HTR-8/SVneo (cell line): ENCODE results near the gene GALNT18.

ENCODE experiments used
- DNase-seq: peaks from one replicate; pipeline ENCODE4 v3.0.0; 2011; ENCODE audit warnings: low spot score, mixed read lengths; ENCODE audit not compliant: insufficient read length
- FAIRE-seq: peaks from 2 replicates; lab custom pipeline; 2011; peaks lifted over from hg19 to GRCh38; lab: Jason Lieb, UNC

The GALNT18 gene

DNA sequence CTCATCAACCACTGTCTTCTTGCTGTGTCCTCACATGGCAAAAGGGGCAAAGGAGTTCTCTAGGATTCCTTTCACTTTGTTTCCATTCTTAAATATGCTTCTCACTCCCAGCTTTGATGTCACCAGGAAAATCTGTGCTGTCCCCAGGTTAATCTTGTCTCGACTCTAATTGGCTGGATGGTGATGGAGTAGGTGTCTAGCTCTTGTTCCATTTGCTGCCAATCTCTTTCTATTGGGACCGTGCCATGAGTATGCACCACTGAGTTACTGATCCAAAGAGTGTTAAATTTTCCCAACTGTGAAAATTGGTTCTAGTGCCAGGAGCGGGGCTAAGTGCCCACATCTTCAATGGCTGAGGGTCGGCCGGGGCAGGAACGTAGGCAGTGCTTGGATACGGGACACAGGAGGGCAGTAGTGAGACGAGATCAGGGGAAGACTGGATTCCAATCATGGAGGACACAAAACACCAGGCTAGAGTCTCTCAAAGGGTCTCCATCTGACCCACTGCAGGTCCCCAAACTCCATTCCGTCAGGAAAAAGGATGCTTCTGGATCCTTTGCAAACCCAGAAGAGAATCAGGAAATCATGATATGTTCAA lies 221.1 kb downstream of the GALNT18 start:
- DNase-seq (no peak), FAIRE-seq (no peak)

DNA sequence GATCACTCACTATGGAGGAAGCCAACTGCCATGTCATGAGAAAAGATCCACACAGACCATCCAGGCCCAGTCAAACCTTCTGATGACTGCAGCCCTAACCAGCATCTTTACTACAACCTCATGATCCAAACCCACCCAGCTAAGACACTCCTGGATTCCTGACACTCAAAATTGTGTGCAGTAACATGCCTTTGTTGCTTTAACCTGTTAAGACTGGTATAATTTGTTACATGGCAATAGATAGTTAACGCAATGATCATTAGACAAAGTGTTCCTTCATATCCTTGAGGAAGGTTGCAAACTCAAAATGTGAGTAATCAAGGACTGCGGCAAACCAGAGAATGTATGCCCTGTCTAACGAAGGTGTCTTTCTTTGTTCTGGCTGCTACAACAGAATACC lies 221.7 kb downstream of the GALNT18 start:
- DNase-seq (no peak), FAIRE-seq (no peak)

DNA sequence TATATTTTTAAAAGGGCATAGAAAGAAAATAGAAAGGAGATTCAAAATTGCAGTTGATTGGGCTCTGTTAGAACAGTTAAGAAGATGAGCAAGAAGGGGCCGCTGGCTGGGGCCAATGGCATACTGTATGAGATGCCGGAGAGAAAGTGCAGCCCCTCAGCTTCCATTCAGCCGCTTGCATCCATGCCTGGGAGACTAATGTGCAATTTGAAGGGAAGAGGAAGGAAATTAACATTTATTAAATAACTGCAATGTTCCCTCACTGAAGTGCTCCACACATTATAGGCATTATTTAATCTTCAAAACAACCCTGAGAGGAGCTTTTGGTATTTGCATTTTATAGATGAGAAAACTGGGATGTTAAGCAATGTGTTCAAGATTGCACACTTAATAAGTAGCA lies 224.0 kb downstream of the GALNT18 start:
- DNase-seq (no peak), FAIRE-seq (no peak)

DNA sequence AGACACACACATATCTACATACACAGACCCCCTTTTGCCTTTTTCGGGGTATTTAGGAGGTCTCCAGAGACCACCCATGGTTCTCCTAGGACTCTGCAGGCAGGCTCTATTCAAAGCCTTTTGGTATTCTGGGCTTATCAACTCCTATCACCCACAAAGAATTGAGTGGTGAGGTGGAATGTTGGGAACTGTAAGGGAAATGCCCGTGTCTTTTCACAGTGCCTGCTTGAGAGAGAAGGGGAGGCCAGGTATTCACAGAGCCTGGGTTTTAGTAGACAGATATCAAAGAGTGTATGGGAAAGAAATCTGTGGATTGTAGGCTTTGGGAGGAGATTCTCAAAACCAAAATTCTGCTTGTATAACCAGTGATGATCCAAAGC lies 224.8 kb downstream of the GALNT18 start:
- DNase-seq (no peak), FAIRE-seq (no peak)

DNA sequence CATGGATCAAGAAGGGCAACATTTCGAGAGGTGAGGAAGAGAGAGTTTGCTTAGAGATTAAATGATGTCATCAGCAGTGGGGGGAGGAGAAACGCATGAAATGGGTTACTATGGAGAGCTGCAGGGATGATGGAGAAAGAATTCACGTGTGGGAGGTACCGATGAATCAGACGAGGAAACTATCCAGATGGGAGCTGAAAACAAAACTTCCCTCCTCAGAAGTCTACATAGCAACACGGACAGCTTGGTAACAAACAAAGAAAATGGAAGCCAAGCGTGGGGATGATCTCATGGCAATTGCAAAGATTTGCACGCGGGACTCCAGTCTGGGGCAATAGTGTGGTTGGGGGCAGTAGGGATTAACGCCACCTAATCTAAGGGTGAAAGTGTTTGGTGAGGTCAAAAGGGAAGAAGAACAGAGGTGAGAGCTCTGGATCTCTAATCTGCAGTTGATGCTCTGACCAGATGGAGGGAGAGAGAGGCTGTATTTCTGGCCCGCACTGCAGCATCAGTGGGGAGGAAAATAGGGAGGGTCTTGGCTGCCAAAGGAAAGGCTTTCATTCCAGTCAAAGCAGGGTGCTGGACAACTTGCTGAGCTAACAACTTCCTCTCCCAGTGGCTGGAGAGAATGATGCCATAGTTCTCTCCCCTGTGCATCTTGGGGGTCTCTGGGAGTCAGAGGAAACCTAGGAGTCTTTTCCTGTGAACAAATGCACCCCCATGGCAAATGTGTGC lies 225.3 kb downstream of the GALNT18 start:
- no peak for FAIRE-seq
- no peak for DNase-seq

DNA sequence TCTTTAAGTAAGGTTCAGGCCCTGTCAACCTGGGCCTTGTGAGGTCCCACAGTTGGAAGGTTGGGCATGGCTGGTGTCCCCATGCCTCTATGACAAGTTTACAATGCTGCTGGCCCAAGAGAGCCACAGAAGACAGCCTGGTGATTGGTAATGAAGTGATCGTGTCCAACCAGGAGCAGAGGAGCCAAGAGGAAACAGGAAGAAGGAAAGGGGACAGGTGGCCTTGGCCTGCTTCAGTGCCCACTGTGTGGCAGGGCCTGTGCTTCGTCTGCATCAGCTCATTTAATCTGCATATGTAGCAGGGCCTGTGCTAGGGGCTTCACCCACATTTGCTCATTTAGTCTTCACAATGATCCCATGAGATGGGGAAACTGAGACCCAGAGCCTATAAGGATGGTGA lies 226.7 kb downstream of the GALNT18 start:
- no peak for FAIRE-seq
- no peak for DNase-seq

DNA sequence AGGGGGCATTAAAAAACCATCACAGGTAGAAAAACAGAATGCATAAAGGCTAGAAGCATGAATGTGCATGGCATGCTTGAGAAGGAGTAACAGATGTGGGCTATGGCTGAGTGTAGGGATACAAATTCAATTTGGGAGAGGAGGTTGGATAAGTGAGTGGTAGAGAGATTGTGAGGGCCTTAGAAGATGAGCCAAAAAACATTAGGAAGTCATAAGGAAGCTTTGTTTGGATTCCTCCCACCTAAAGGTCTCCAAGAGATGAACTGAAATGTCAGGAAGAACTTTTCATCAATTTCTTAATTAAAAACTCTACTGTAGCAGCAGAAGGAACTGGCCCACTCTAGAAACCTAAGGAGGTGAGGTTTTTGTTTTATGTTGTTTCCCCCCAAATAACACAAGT lies 227.6 kb downstream of the GALNT18 start:
- DNase-seq (no peak), FAIRE-seq (no peak)

DNA sequence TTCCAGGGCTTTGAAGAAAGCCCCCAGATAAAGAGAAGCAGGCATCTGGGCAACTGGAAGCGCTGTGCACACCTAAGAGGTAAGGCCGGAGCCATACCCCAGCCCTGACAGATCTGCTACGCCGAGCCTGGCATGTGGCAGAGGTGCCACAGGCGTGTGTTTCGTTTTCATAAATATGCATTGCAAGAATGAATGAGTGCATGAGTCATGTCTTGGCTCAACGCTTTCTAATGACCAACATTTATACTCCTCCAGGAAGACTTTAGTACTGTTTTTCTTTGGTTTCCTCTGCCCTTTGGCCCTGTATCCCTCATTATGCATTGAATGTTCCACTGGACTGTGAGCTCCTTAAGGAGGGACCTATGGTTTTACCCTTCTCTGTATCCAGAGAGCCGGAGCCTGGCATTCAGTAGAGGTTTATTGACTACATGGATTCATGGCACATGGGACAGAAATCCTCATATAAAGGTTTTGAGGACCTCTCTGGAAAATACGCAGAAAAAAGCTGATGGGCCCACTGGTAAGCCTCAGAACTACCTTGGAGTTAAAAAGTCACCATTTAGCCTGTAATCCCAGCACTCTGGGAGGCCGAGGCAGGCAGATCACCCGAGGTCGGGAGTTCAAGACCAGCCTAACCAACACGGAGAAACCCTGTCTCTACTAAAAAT lies 229.9 kb downstream of the GALNT18 start:
- FAIRE-seq (no peak), DNase-seq (peak; percentile 35)

DNA sequence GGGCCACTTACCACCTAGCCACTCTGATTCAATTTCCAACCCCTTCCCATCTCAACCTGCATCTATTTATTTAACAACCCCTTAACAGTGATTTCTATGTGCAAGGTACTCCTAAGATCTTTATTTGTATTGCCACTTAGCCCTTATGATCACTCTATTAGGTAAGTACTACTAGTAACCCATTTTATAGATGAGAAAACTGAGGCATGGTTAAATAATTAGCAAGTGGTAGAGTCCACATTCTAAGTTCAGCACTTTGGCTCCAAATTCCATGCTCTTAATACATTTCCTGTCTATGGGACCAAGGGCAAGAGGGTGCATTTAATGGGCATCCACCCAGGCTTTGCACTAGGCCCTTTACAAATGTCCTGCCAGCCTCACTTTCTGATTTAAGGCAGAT lies 230.6 kb downstream of the GALNT18 start:
- DNase-seq (no peak), FAIRE-seq (no peak)

DNA sequence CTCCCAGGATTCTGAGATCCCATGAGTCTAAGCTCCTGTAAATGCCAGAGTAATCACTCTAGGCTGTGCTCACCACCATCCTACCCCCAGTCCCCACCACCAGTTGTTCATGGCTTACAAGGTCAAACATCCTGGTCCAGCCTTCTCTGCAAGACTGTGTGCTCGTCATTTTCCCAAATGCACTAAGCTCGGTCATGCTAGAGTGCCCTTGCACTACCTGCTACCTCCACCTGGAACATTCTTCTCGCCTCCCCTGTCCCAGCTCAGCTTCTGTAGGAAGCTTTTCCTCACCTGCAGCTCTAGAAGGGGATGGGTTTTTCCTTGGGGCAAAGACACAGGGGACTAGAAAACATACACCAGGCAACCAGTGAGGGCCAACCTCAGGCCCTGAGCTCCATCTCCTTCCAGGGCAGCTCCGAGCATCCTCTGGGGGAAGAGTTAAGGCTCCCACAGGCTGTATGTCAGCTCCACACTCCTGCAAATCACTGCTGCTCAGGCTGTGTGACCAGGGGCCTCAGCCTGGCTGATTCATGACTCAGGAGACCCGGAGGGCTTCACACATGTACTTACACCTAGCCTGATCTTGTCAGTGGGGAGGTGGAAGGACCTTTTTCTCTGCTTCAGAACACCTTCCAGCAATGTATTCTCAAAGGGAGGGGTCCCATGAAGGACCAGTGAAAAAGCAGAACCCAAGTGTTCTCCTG lies 231.6 kb downstream of the GALNT18 start:
- FAIRE-seq (no peak), DNase-seq (no peak)

DNA sequence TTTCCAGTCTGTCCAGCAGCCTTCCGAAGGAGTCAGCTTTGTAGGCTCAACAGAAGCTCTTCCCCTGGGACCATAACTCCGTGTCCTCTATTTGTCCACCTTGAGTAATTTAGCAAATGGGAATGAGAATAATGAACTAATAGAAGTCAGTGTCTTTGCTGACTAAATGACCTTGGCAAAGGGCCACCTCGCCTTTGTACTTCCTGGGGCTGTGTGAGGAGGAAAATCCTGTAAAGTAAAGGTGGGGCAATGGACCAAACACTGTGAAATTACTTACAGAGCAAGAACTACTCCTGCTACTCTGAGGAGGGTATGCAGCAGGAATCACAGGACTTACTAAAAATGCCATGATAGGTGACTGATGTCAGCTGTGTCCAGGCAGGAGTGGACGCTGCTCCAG lies 232.6 kb downstream of the GALNT18 start:
- FAIRE-seq (no peak), DNase-seq (no peak)

DNA sequence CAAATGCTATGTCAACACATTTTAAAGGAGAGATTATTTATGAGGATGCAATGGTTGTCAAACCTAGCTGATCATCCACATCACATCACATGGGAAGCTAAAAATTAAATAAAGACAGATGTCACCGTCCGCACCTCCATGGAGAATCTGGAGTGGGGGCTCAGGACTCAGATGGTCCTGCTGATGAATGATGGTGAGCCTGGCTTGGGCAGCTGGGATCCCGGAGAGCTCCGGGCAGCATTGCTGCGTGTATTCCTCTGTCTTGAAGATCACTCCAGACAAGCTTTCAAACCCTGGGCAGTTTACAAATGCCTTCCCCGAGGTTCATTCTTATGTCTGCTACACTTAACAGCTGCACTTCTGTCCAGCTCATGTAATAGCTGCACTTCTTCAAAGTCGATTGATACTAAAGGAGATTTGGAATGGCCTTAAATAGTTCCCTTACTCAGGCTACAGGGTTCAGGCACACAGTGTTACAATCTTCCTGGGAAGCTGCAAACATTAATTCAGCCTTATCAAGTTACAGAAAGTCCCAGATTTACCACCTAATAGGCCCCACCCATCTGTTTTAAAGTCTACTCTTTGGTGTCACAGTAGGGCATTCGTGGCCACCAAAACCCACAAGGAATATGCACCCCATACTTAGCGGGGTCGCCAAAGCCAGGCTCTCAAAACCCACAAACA lies 234.0 kb downstream of the GALNT18 start:
- FAIRE-seq (no peak), DNase-seq (no peak)

DNA sequence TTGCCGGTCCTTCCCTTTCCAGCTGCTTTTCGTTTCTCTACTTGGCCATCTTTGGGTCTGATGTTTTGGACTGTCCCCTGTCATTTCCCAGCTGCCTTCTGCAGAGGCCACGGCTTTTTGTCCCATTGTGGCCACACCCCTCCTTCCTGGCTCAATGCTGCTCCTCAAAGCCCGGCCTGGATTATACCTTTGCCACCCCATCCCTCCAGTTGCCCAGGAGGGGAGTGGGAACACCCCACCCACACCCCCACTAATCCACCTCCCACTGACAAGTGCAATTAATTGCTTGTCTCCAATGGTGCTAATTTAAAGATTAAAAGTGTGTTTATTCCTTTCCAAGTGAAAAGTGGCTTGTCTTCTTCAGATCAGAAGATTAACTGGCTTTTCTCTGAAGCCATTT lies 234.6 kb downstream of the GALNT18 start:
- FAIRE-seq (no peak), DNase-seq (no peak)

DNA sequence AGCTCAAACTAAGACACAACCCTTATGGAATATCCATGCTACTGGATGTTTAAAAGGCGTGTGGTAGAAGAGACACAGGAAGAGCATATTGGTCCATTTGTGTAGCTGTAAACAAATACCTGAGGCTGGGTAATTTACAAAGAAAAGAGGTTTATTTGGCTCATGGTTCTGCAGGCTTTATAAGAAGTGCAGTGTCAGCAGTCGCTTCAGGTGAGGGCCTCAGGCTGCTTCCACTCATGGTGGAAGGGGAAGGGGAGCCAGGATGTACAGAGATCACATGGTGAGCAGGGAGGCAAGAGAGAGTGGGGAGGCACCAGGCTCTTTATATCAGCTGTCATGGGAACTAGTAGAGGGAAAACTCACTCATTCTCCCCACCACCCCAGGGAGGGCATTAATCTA lies 237.0 kb downstream of the GALNT18 start:
- FAIRE-seq (no peak), DNase-seq (no peak)

DNA sequence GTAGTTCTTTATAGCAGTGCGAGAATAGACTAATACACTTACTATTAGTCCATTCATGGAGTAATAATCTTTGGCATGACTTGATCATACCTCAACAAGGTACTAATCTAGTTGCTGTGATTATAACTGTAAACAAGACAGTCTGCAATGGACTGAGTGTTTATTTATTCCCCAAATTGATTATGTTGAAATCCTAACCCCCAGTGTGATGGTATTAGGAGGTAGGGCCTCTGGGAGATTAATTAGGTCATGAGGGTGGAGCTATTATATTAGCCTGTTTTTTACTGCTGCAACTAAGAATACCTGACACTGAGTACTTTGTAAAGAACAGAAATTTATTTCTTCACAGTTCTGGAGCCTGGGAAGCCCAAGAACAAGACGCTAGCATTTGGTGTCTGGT lies 237.8 kb downstream of the GALNT18 start:
- FAIRE-seq, result no peak
- DNase-seq, result no peak

DNA sequence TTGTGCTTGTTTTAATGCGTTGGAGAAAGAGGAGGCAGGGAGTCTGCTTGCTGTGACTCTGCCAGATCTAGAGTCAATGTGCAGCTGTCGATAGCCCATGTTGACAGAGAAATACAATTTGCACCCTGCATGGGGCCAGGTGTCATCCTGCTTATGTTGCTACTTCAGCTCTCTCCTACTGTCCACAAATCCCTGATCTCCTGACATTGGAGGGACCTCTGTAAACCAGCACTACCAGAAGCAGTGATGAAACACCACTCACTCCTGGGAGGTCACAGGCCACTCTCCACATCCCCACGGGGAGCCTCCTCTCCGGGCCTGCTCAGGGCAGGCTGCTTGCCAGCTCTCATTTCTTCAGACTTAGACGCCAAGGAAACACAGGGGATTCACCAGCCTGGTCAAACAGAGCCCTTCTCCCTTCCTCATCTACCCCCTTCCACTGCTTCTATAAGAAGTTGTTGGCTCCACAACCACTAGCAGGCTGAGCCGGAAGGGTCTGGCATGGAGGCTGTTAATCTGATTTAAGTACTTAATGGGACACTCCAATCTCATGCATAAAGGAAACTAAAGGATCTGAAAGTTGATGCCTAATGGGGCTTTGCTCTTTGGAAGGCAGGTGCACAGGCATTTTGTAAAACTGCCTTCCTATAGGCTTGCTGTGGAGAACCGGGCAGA lies 238.8 kb downstream of the GALNT18 start:
- DNase-seq (no peak), FAIRE-seq (no peak)

DNA sequence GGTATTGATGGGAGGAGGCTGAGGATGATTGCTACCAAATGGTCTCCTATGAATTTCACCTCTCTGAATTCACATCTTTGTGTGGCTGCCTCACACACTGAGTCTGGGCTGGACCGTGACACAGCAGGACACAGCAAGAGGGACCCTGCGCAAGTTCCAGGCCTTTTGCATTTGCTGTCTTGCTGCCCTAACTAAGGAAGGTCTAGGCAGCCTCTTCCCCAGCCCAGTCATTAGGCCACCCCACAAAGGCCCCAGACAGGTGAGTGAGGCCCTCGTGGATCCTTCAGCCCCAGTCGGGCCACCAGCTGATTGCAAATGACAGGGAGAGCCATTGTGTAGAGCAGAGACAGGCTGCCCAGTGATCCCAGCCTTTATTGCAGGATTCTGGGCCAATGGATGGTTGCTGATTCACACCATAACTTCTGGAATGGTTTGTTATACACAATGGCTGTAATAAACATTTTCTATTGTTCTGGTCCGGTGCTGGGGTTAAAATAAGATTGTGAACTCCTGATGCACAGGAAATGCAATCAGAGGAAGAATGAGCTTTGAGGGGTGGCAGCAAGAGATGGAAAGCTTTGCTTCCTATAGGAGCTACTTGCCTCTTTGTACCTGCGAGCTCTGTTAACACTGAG lies 240.2 kb downstream of the GALNT18 start:
- DNase-seq, result no peak
- no peak for FAIRE-seq

DNA sequence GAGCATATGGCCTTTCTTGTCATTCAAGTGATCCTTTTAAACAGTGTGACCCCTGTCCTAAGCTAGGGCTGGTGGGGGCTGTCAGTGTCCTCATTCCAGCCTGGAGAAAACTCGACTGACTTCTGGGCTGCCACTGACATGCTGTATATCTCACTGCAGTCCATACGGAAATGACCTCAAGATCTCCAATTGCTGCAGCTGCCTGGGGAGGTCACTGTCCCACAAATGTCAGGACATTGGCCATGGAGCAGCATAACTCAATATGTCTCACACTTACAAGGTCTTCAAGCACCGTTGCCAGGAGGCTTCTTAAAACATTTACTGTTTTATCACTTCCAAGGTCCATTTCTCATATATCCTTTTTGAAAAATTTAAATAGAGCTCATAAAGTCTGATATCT lies 240.9 kb downstream of the GALNT18 start:
- no peak for DNase-seq
- no peak for FAIRE-seq

DNA sequence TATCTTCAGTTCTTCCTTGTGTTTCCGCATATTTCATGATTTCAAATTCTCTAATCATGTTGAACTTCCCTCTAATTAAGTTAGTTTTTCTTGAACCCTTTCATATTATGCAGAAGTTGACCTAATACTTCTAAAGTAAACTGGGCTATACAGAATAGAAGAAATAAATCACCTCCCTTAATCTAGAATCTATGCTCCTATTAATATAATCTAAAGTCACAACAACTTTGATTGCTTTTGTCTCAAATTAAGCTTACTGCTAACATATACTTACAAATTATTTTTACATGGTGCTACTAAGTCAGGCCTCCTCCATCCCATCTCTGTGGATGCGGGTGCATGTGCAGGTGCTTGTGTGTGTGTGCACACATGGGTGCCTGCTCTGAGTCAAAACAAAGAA lies 241.5 kb downstream of the GALNT18 start:
- DNase-seq (no peak), FAIRE-seq (no peak)

DNA sequence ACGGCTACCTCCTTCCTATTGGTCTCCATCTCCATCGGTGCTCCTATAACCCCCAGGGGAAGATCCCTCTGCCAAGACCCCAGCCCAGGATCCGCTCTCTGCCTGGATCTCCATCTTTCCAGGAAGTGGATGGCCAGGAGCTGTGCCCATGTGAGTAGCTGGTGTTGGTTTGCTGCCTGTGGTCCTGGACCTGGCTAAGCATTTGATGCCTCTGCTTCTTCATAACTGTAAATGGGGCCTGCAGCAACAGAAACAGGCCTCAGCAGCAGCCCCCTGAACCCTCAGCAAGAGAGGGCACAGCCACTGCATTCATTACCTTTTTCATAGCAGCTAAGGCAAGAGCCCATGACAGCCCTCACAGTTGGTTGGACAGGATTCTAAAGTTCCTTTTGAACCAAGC lies 242.1 kb downstream of the GALNT18 start:
- DNase-seq (no peak), FAIRE-seq (no peak)
